ENCODE results near the gene INAFM2. TPM values are rescaled to one million over a fixed set of nuclear protein-coding genes. Genes with fewer than 3 reads are reported as not detected.

INAFM2 gene
- total RNA-seq, 1 donor from 2014 or later, result 11.5 TPM

GRCh38 chr15:40325700-40326099 lies 2.2 kb downstream of the INAFM2 start:
- Histone ChIP-seq H3K4me3 (ENCODE audit: low read length in 3 of 3) (peak overlapping the region in 1 of 3 donors; percentile 68), H3K27ac (ENCODE audit: low read depth, low read length) (no peak overlapping the region), H3K9ac (ENCODE audit: low read depth in 1 of 3, low read length in 3 of 3) (peak overlapping the region in 1 of 3 donors; percentile 18), H3K4me1 (ENCODE audit: control insufficient read depth in 3 of 3, insufficient read depth in 3 of 3, low read length in 3 of 3) (peaks cover 22 to 55% (median 34%) of the 10 kb centered on the region in 3 donors), H3K9me3 (ENCODE audit: control insufficient read depth in 3 of 3, low read length in 3 of 3) (no peaks in the 10 kb centered on the region), H3K27me3 (ENCODE audit: control insufficient read depth in 3 of 3, insufficient read depth in 3 of 3, low read length in 3 of 3) (no peaks in the 10 kb centered on the region), H3K36me3 (ENCODE audit: control insufficient read depth in 3 of 3, insufficient read depth in 3 of 3, low read length in 3 of 3) (peaks cover 0 to 6% (median 2%) of the 10 kb centered on the region in 3 donors)

DNA sequence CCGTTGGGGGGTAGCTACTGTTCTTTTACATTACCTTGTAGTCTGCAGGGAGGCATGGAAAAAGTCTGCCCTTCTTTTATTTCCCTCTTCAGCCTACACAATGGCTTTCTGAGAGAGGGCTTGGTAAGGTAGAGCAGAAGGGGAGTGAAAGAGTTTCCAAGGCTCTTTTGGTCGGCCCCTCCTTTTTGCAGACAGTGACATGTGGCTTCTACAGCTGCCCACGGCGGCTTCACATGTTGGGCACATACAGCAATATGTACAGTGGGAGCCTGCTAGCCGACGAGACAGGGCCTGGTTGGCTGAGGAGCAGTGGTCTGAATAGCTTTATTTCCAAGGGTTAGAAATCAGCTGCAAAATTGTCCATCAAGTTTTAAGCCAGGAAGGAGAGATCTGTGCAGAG lies 4.0 kb downstream of the INAFM2 start:
- Histone ChIP-seq H3K36me3 (ENCODE audit: control insufficient read depth in 3 of 3, insufficient read depth in 3 of 3, low read length in 3 of 3) (peaks cover 0 to 6% (median 2%) of the 10 kb centered on the region in 3 donors), H3K9me3 (ENCODE audit: control insufficient read depth in 3 of 3, low read length in 3 of 3) (no peaks in the 10 kb centered on the region), H3K27ac (ENCODE audit: low read depth, low read length) (no peak overlapping the region), H3K4me1 (ENCODE audit: control insufficient read depth in 3 of 3, insufficient read depth in 3 of 3, low read length in 3 of 3) (peaks cover 22 to 71% (median 39%) of the 10 kb centered on the region in 3 donors), H3K4me3 (ENCODE audit: low read length in 3 of 3) (no peak overlapping the region), H3K27me3 (ENCODE audit: control insufficient read depth in 3 of 3, insufficient read depth in 3 of 3, low read length in 3 of 3) (no peaks in the 10 kb centered on the region), H3K9ac (ENCODE audit: low read depth in 1 of 3, low read length in 3 of 3) (no peak overlapping the region)

DNA sequence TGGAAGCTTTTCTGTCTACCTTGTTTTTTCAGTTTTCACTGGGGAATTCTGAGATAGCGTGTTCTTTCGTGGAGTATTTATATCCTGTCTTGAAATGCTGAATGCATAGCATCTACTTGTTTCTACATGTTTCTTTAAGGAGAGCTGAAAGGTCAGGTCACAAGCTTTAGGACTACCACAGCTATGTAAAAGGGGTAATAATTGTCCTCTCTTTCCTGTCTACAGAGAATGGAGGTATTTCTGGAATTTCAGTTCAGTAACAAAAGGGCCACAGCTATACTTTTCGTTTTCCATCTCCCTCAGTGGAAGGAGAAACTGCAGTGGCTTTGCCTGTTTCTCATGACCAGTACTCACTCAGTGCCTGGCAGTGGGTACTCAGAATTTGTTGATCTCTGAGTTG lies 4.7 kb downstream of the INAFM2 start:
- no peak overlapping the region for H3K27ac ChIP-seq (ENCODE audit: low read depth, low read length)
- no peaks in the 10 kb centered on the region for H3K27me3 ChIP-seq (ENCODE audit: control insufficient read depth in 3 of 3, insufficient read depth in 3 of 3, low read length in 3 of 3)
- no peaks in the 10 kb centered on the region for H3K9me3 ChIP-seq (ENCODE audit: control insufficient read depth in 3 of 3, low read length in 3 of 3)
- peaks cover 16 to 65% (median 37%) of the 10 kb centered on the region in 3 donors for H3K4me1 ChIP-seq (ENCODE audit: control insufficient read depth in 3 of 3, insufficient read depth in 3 of 3, low read length in 3 of 3)
- H3K9ac ChIP-seq (ENCODE audit: low read depth in 1 of 3, low read length in 3 of 3), result no peak overlapping the region
- H3K4me3 ChIP-seq (ENCODE audit: low read length in 3 of 3), result no peak overlapping the region
- H3K36me3 ChIP-seq (ENCODE audit: control insufficient read depth in 3 of 3, insufficient read depth in 3 of 3, low read length in 3 of 3), result peaks cover 0 to 6% (median 2%) of the 10 kb centered on the region in 3 donors

DNA sequence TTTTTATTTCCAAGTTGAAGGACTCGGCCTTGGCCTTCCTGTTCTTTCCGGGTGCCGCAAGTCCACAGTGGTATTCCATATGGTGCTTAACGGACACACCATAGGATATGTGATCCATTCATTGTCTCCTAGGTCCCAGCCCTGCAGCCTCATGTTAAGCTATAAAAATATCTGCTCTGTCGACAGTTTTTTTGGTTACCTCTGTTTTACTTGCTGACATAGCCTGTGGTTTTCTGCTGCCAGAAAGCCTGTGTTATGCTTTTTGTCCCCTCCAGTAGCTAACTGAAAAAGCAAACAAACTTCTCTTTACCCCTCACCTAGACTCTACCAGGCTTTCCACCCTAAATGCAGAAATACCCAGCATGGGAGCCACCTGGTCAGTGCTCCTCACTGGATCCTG lies 5.3 kb downstream of the INAFM2 start:
- no peak overlapping the region for H3K9ac ChIP-seq (ENCODE audit: low read depth in 1 of 3, low read length in 3 of 3)
- H3K36me3 ChIP-seq (ENCODE audit: control insufficient read depth in 3 of 3, insufficient read depth in 3 of 3, low read length in 3 of 3), result peaks cover 2 to 6% (median 2%) of the 10 kb centered on the region in 3 donors
- H3K27me3 ChIP-seq (ENCODE audit: control insufficient read depth in 3 of 3, insufficient read depth in 3 of 3, low read length in 3 of 3), result no peaks in the 10 kb centered on the region
- peaks cover 18 to 68% (median 40%) of the 10 kb centered on the region in 3 donors for H3K4me1 ChIP-seq (ENCODE audit: control insufficient read depth in 3 of 3, insufficient read depth in 3 of 3, low read length in 3 of 3)
- no peak overlapping the region for H3K27ac ChIP-seq (ENCODE audit: low read depth, low read length)
- no peak overlapping the region for H3K4me3 ChIP-seq (ENCODE audit: low read length in 3 of 3)
- no peaks in the 10 kb centered on the region for H3K9me3 ChIP-seq (ENCODE audit: control insufficient read depth in 3 of 3, low read length in 3 of 3)

GRCh38 chr15:40329804-40330203 lies 6.3 kb downstream of the INAFM2 start:
- no peaks in the 10 kb centered on the region for H3K9me3 ChIP-seq (ENCODE audit: control insufficient read depth in 3 of 3, low read length in 3 of 3)
- peak overlapping the region in 1 of 3 donors; percentile 61 for H3K9ac ChIP-seq (ENCODE audit: low read depth in 1 of 3, low read length in 3 of 3)
- H3K27ac ChIP-seq (ENCODE audit: low read depth, low read length), result no peak overlapping the region
- no peaks in the 10 kb centered on the region for H3K27me3 ChIP-seq (ENCODE audit: control insufficient read depth in 3 of 3, insufficient read depth in 3 of 3, low read length in 3 of 3)
- peaks cover 4 to 6% (median 4%) of the 10 kb centered on the region in 3 donors for H3K36me3 ChIP-seq (ENCODE audit: control insufficient read depth in 3 of 3, insufficient read depth in 3 of 3, low read length in 3 of 3)
- H3K4me1 ChIP-seq (ENCODE audit: control insufficient read depth in 3 of 3, insufficient read depth in 3 of 3, low read length in 3 of 3), result peaks cover 26 to 78% (median 48%) of the 10 kb centered on the region in 3 donors
- no peak overlapping the region for H3K4me3 ChIP-seq (ENCODE audit: low read length in 3 of 3)

GRCh38 chr15:40330368-40330836 lies 6.9 kb downstream of the INAFM2 start:
- H3K9ac ChIP-seq (ENCODE audit: low read depth in 1 of 3, low read length in 3 of 3), result peak overlapping the region in 1 of 3 donors; percentile 61
- no peak overlapping the region for H3K4me3 ChIP-seq (ENCODE audit: low read length in 3 of 3)
- no peaks in the 10 kb centered on the region for H3K9me3 ChIP-seq (ENCODE audit: control insufficient read depth in 3 of 3, low read length in 3 of 3)
- peaks cover 6 to 8% (median 7%) of the 10 kb centered on the region in 3 donors for H3K36me3 ChIP-seq (ENCODE audit: control insufficient read depth in 3 of 3, insufficient read depth in 3 of 3, low read length in 3 of 3)
- H3K4me1 ChIP-seq (ENCODE audit: control insufficient read depth in 3 of 3, insufficient read depth in 3 of 3, low read length in 3 of 3), result peaks cover 27 to 78% (median 48%) of the 10 kb centered on the region in 3 donors
- no peak overlapping the region for H3K27ac ChIP-seq (ENCODE audit: low read depth, low read length)
- H3K27me3 ChIP-seq (ENCODE audit: control insufficient read depth in 3 of 3, insufficient read depth in 3 of 3, low read length in 3 of 3), result no peaks in the 10 kb centered on the region

DNA sequence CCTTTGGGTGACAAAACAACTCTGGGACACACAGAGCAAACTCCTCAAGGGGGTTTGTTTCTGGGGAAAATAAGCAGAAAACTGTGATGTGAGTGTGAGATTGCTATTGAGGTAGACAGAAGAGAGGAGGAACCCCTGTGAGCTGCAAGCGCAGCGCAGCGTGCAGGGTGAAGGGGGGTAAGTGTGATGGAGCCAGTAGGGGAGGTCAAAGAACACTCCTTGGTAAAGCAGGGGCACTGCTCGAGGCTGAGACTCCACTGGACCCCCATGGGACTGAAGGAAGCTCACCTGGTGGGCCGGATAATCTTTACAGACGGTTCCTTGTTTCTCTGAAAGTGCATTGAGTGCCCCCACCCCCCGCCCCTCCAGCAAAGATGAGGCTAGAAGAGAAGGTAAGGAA lies 7.5 kb downstream of the INAFM2 start:
- peaks cover 28 to 78% (median 48%) of the 10 kb centered on the region in 3 donors for H3K4me1 ChIP-seq (ENCODE audit: control insufficient read depth in 3 of 3, insufficient read depth in 3 of 3, low read length in 3 of 3)
- peaks cover 10 to 15% (median 11%) of the 10 kb centered on the region in 3 donors for H3K36me3 ChIP-seq (ENCODE audit: control insufficient read depth in 3 of 3, insufficient read depth in 3 of 3, low read length in 3 of 3)
- H3K4me3 ChIP-seq (ENCODE audit: low read length in 3 of 3), result no peak overlapping the region
- no peaks in the 10 kb centered on the region for H3K9me3 ChIP-seq (ENCODE audit: control insufficient read depth in 3 of 3, low read length in 3 of 3)
- H3K9ac ChIP-seq (ENCODE audit: low read depth in 1 of 3, low read length in 3 of 3), result no peak overlapping the region
- no peak overlapping the region for H3K27ac ChIP-seq (ENCODE audit: low read depth, low read length)
- no peaks in the 10 kb centered on the region for H3K27me3 ChIP-seq (ENCODE audit: control insufficient read depth in 3 of 3, insufficient read depth in 3 of 3, low read length in 3 of 3)

DNA sequence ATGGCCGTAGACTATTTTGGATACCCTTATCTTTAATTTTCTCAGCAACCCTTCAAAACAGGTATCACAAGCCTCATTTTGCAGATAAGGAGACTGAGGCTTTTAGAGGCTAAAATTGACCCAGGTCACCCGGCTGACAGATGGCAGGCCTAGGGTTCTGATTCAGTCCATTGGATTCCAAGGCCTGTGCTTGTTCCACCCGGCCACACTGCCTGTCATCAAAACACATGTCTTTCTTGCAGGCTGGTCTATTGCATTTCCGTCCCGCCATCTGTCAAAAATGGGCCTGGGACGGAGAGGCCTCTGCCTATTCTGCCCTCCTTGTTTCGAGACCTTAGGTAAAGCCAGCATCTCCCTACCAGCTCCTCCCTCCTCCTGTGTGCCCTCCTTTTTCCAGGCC lies 8.1 kb downstream of the INAFM2 start:
- H3K36me3 ChIP-seq (ENCODE audit: control insufficient read depth in 3 of 3, insufficient read depth in 3 of 3, low read length in 3 of 3), result peaks cover 14 to 21% (median 16%) of the 10 kb centered on the region in 3 donors
- H3K9me3 ChIP-seq (ENCODE audit: control insufficient read depth in 3 of 3, low read length in 3 of 3), result no peaks in the 10 kb centered on the region
- no peak overlapping the region for H3K27ac ChIP-seq (ENCODE audit: low read depth, low read length)
- no peak overlapping the region for H3K9ac ChIP-seq (ENCODE audit: low read depth in 1 of 3, low read length in 3 of 3)
- H3K4me3 ChIP-seq (ENCODE audit: low read length in 3 of 3), result no peak overlapping the region
- peaks cover 33 to 81% (median 49%) of the 10 kb centered on the region in 3 donors for H3K4me1 ChIP-seq (ENCODE audit: control insufficient read depth in 3 of 3, insufficient read depth in 3 of 3, low read length in 3 of 3)
- H3K27me3 ChIP-seq (ENCODE audit: control insufficient read depth in 3 of 3, insufficient read depth in 3 of 3, low read length in 3 of 3), result no peaks in the 10 kb centered on the region

DNA sequence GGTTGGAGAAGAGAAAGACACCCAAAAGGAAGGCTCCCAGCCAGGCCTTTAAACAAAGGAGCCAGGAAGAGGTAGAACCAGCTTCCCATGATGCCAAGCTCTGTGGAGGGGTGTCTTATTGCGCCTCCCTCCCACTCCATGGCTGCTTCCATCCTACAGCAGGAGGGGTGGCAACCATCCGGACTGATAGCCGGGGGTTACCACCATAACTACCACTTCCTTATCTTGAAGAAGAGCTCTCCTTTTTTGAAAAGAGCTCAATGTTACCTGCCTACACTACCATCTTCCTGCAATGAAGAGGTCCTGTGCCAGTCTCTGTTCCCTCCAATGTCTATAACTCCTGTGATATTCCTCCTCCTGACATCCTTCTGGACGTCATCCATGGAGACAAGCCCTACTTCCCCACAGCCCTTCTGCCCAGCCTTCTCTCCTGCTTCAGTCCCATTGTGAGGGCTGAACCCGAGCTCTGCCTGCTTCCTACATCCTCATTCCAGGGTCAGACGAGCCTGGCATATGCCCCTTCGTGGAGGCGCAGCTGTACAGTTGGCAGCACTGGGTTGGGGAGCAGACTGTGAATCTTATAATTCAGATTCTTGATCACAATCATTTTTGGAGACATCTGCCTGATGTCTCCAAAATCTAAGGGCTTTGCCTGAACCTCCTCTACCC lies 8.8 kb downstream of the INAFM2 start:
- no peak overlapping the region for H3K4me3 ChIP-seq (ENCODE audit: low read length in 3 of 3)
- peaks cover 14 to 22% (median 17%) of the 10 kb centered on the region in 3 donors for H3K36me3 ChIP-seq (ENCODE audit: control insufficient read depth in 3 of 3, insufficient read depth in 3 of 3, low read length in 3 of 3)
- H3K27me3 ChIP-seq (ENCODE audit: control insufficient read depth in 3 of 3, insufficient read depth in 3 of 3, low read length in 3 of 3), result no peaks in the 10 kb centered on the region
- no peak overlapping the region for H3K9ac ChIP-seq (ENCODE audit: low read depth in 1 of 3, low read length in 3 of 3)
- H3K4me1 ChIP-seq (ENCODE audit: control insufficient read depth in 3 of 3, insufficient read depth in 3 of 3, low read length in 3 of 3), result peaks cover 39 to 80% (median 54%) of the 10 kb centered on the region in 3 donors
- no peaks in the 10 kb centered on the region for H3K9me3 ChIP-seq (ENCODE audit: control insufficient read depth in 3 of 3, low read length in 3 of 3)
- H3K27ac ChIP-seq (ENCODE audit: low read depth, low read length), result no peak overlapping the region

- Histone ChIP-seq H3K36me3 (ENCODE audit: control insufficient read depth in 3 of 3, insufficient read depth in 3 of 3, low read length in 3 of 3) (peaks cover 18 to 29% (median 19%) of the 10 kb centered on the region in 3 donors), H3K27me3 (ENCODE audit: control insufficient read depth in 3 of 3, insufficient read depth in 3 of 3, low read length in 3 of 3) (no peaks in the 10 kb centered on the region), H3K4me3 (ENCODE audit: low read length in 3 of 3) (peak overlapping the region in 2 of 3 donors; percentile 13 to 22), H3K9me3 (ENCODE audit: control insufficient read depth in 3 of 3, low read length in 3 of 3) (no peaks in the 10 kb centered on the region), H3K9ac (ENCODE audit: low read depth in 1 of 3, low read length in 3 of 3) (peak overlapping the region in 2 of 3 donors; percentile 13 to 66), H3K4me1 (ENCODE audit: control insufficient read depth in 3 of 3, insufficient read depth in 3 of 3, low read length in 3 of 3) (peaks cover 57 to 84% (median 69%) of the 10 kb centered on the region in 3 donors), H3K27ac (ENCODE audit: low read depth, low read length) (peak overlapping the region; percentile 73)
Measured at GRCh38 chr15:40333922-40334492, 10.5 kb downstream of the INAFM2 start.
